Brain microvascular endothelial cell (primary cell): ENCODE results near the gene KCNA1.
"Not testable (repeated sequence)": the region's sequence is repeated elsewhere in the genome, so short reads cannot be mapped to it uniquely, and the experiment has no call there.

ENCODE experiments used
- DNase-seq: peaks from one replicate; pipeline ENCODE4 v3.0.0-alpha.2; 2020
- H3K27ac ChIP-seq: fragments of 250-450 bp; sonication (Bioruptor Pico); 2 replicates; pipeline ENCODE4 v1.5.1; 2020; ENCODE audit warnings: mild to moderate bottlenecking, moderate library complexity
- H3K27me3 ChIP-seq: fragments of 250-450 bp; sonication (Bioruptor Pico); replicated peaks from 2 replicates; pipeline ENCODE4 v1.5.1; 2020; ENCODE audit warnings: mild to moderate bottlenecking
- H3K36me3 ChIP-seq: fragments of 250-450 bp; sonication (Bioruptor Pico); replicated peaks from 2 replicates; pipeline ENCODE4 v1.5.1; 2020; ENCODE audit warnings: mild to moderate bottlenecking
- H3K4me3 ChIP-seq: 2 replicates; pipeline ENCODE4 v1.5.1; 2011; ENCODE audit warnings: low read depth, mild to moderate bottlenecking, control low read depth, low read length, moderate library complexity
- in situ Hi-C: cut with HindIII; loops from 2 replicates; pipeline ENCODE4 v1.10.0; 2017; ENCODE audit warnings: low sequenced_read_pairs, low pct_ligation_motif_present
- TF ChIP-seq, protein P1 (sequence below): IDR thresholded peaks from 2 replicates; pipeline ENCODE4 v1.5.1; 2011; ENCODE audit warnings: low read depth, mild to moderate bottlenecking, moderate library complexity, low read length, control low read depth, inconsistent platforms; ENCODE audit errors: missing control alignments

Gene KCNA1

DNA sequence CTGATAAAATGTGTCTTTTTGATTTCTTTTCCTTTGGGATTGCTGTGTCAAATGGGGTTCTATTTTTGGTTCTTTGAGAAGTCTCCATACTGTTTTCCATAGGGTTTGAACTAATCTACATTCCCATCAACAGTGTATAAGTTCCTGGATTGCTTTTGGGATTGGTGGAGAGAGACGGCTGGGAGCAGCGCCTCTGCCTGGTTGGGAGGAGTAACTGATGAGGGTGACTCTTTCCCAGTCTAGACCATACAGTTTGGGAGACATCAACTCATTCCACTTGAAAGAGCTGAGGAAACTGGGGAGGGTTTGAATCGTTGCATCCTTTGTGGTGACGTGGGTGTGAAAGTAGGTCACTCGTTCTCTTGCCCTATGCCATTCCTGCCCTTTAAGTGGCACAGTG, 42.3 kb upstream of the KCNA1 start:
- in situ Hi-C loops = no loop called here
- Histone ChIP-seq H3K4me3 (no peak overlapping the region), H3K36me3 (no peaks in the 10 kb centered on the region), H3K27me3 (no peaks in the 10 kb centered on the region), H3K27ac (no peak overlapping the region)
- DNase-seq = no peak
- TF ChIP-seq, protein P1, sequence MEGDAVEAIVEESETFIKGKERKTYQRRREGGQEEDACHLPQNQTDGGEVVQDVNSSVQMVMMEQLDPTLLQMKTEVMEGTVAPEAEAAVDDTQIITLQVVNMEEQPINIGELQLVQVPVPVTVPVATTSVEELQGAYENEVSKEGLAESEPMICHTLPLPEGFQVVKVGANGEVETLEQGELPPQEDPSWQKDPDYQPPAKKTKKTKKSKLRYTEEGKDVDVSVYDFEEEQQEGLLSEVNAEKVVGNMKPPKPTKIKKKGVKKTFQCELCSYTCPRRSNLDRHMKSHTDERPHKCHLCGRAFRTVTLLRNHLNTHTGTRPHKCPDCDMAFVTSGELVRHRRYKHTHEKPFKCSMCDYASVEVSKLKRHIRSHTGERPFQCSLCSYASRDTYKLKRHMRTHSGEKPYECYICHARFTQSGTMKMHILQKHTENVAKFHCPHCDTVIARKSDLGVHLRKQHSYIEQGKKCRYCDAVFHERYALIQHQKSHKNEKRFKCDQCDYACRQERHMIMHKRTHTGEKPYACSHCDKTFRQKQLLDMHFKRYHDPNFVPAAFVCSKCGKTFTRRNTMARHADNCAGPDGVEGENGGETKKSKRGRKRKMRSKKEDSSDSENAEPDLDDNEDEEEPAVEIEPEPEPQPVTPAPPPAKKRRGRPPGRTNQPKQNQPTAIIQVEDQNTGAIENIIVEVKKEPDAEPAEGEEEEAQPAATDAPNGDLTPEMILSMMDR = no peak

DNA sequence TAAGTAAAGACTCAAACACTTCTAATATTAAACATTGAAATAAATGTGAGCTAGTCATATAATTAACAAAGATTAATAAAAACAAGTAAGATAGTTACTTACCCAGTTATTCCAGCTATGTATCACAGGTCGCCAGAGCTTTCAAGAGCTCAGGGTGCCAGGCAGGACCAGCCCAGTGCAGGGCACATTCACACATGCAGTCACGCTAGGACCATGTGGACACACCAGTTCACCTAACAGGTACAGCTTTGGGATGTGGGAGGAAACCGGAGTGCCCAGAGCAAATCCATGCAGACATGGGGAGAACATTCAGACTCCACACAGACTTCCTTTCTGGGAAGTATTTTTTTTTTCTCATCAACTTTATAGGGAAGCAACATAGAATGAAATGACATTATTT, 39.3 kb upstream of the KCNA1 start:
- H3K27ac ChIP-seq = no peak overlapping the region
- TF ChIP-seq, protein P1 = no peak
- H3K4me3 ChIP-seq = no peak overlapping the region
- no peaks in the 10 kb centered on the region for H3K36me3 ChIP-seq
- in situ Hi-C loops = no loop called here
- no peaks in the 10 kb centered on the region for H3K27me3 ChIP-seq
- DNase-seq = no peak

DNA sequence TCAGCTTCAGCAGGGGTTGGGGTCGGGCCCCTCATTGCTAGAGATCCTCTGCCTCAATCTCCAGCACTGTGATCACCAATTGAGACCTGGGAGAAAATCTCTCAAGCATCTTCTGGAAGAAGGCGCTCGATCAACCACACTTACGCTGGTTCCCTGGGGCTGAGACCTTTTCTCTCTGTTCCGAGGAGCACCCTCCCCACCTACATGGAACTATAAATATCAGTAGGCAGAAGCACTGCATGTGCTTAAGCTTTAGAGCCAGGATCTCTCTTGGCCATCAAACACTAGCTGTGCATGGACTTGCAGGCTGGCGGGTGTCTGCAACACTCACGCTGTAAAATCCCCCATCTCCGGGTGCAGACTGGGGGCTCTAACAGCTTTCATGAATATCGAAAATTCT, 38.2 kb upstream of the KCNA1 start:
- TF ChIP-seq, protein P1 = no peak
- DNase-seq = no peak
- no peak overlapping the region for H3K4me3 ChIP-seq
- in situ Hi-C loops = no loop called here
- H3K27me3 ChIP-seq = no peaks in the 10 kb centered on the region
- H3K27ac ChIP-seq = no peak overlapping the region
- no peaks in the 10 kb centered on the region for H3K36me3 ChIP-seq

DNA sequence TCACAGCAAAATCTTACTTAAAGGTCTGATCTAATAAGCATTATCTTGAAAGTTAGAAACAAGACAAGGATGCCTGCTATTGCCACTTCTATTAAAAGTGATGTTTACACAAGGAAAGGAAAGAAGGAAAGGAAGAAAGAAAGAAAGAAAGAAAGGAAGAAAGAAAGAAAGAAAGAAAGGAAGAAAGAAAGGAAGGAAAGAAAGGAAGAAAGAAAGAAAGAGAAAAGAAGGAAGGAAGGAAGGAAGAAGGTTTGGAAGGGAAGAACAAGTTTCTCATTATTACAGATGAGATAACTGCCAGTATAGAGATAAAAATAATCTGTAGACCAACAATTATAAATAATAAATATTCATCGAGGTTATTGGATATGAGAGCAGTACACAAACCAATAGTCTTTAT, 35.8 kb upstream of the KCNA1 start:
- H3K4me3 ChIP-seq = no peak overlapping the region
- TF ChIP-seq, protein P1 = no peak
- in situ Hi-C loops = no loop called here
- DNase-seq = no peak
- no peaks in the 10 kb centered on the region for H3K36me3 ChIP-seq
- no peaks in the 10 kb centered on the region for H3K27me3 ChIP-seq
- H3K27ac ChIP-seq = no peak overlapping the region

DNA sequence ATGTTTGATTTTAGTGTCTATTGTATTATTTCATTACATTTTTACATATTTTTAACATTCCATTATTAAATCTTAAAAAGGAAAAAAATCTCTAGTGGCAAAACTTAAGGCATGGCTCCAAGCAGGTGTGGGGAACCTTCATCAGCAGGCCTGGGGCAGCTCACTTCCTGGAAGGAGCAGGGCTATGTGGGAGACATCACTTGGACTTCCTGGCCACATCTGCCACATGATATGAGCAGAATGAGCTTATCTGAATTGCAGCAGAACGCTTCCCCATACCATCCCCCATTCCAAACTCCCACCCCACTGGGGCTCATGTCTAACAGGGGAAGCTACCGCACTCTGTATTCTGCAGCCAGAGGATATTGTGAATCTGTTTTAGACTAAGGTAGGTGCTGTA, 35.0 kb upstream of the KCNA1 start:
- no peak for DNase-seq
- Histone ChIP-seq H3K36me3 (no peaks in the 10 kb centered on the region), H3K4me3 (no peak overlapping the region), H3K27me3 (no peaks in the 10 kb centered on the region), H3K27ac (no peak overlapping the region)
- in situ Hi-C loops = no loop called here
- TF ChIP-seq, protein P1 = no peak

DNA sequence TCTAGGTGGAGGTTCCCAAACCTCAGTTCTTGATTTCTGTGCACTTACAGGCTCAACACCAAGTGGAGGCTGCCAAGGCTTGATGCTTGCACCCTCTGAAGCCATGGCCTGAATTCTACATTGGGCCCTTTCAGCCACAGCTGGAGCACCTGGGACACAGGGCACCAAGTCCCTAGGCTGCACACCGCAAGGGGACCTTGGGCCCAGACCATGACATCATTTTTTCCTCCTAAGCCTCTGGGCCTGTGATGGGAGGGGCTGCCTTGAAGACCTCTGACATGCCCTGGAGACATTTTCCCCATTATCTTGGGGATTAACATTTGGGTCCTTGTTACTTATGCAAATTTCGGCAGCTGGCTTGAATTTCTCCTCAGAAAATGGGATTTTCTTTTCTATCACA, 30.2 kb upstream of the KCNA1 start:
- H3K36me3 ChIP-seq, H3K27ac ChIP-seq, DNase-seq, H3K27me3 ChIP-seq, in situ Hi-C loops, H3K4me3 ChIP-seq: not testable (repeated sequence)
